Dedifferentiated amniotic fluid mesenchymal stem cell (primary cell): ENCODE results near the gene DNAH6.
"Not testable (repeated sequence)": the region's sequence is repeated elsewhere in the genome, so short reads cannot be mapped to it uniquely, and the experiment has no call there.

ENCODE experiments used
- DNase-seq: peaks from one replicate; pipeline ENCODE4 v3.0.0-alpha.2; 2016; ENCODE audit errors: extremely low spot score

The DNAH6 gene

GRCh38 chr2:84838434-84839145 lies 322.3 kb downstream of the DNAH6 start:
- DNase-seq = peak; percentile 73

- no peak for DNase-seq
Observed at GRCh38 chr2:84839851-84840250, 323.6 kb downstream of the DNAH6 start.

GRCh38 chr2:84840306-84840705 lies 324.0 kb downstream of the DNAH6 start:
- DNase-seq = no peak

- no peak for DNase-seq
Observed at GRCh38 chr2:84841577-84841976, 325.3 kb downstream of the DNAH6 start.

- no peak for DNase-seq
Observed at GRCh38 chr2:84844141-84844540, 327.8 kb downstream of the DNAH6 start.

- DNase-seq = peak; percentile 35
Observed at GRCh38 chr2:84846041-84846663, 329.9 kb downstream of the DNAH6 start.

GRCh38 chr2:84846741-84847142 lies 330.4 kb downstream of the DNAH6 start:
- no peak for DNase-seq

GRCh38 chr2:84847326-84848050 lies 331.2 kb downstream of the DNAH6 start:
- DNase-seq = no peak

- peak; percentile 66 for DNase-seq
Observed at GRCh38 chr2:84849271-84849952, 333.1 kb downstream of the DNAH6 start.

- no peak for DNase-seq
Observed at GRCh38 chr2:84850471-84850870, 334.2 kb downstream of the DNAH6 start.

- no peak for DNase-seq
Observed at GRCh38 chr2:84851876-84852275, 335.6 kb downstream of the DNAH6 start.

- no peak for DNase-seq
Observed at GRCh38 chr2:84854850-84855249, 338.6 kb downstream of the DNAH6 start.

- no peak for DNase-seq
Observed at GRCh38 chr2:84855731-84856130, 339.4 kb downstream of the DNAH6 start.

- DNase-seq = no peak
Observed at GRCh38 chr2:84856787-84857186, 340.5 kb downstream of the DNAH6 start.

- DNase-seq = no peak
Observed at GRCh38 chr2:84857566-84857965, 341.3 kb downstream of the DNAH6 start.

GRCh38 chr2:84858123-84858522 lies 341.8 kb downstream of the DNAH6 start:
- no peak for DNase-seq

GRCh38 chr2:84858937-84859336 lies 342.6 kb downstream of the DNAH6 start:
- DNase-seq = no peak

GRCh38 chr2:84861539-84861938 lies 345.2 kb downstream of the DNAH6 start:
- DNase-seq = no peak

GRCh38 chr2:84862006-84862405 lies 345.7 kb downstream of the DNAH6 start:
- no peak for DNase-seq

GRCh38 chr2:84865181-84865783 lies 349.0 kb downstream of the DNAH6 start:
- peak; percentile 58 for DNase-seq

GRCh38 chr2:84866122-84866521 lies 349.8 kb downstream of the DNAH6 start:
- DNase-seq = no peak

GRCh38 chr2:84868327-84868726 lies 352.0 kb downstream of the DNAH6 start:
- not testable (repeated sequence) for DNase-seq
